Natural killer cell (primary cell): ENCODE data around the gene PDE2A. TPM values are rescaled to one million over a fixed set of nuclear protein-coding genes. Genes with fewer than 3 reads are reported as not detected.
"Not testable (repeated sequence)": the region's sequence is repeated elsewhere in the genome, so short reads cannot be mapped to it uniquely, and the experiment has no call there.

Source experiments
- ATAC-seq, 3 donors: fragments of 150-1000 bp in 2 of 3; fragments of 200-7000 bp in 1 of 3; cut with Tn5 transposase; 1 replicate in 1 of 3; 2 replicates in 2 of 3; pipeline ENCODE4 v1.10.0; 2021; ENCODE audit warnings: mild to moderate bottlenecking in 2 of 3, moderate library complexity in 2 of 3
- DNase-seq, 2 donors: peaks; one replicate each; pipeline versions ENCODE4 v3.0.0 to v3.0.0-alpha.2; 2013 to 2021; ENCODE audit warnings: mixed read lengths in 1 of 2
- H3K27ac ChIP-seq: one replicate; pipeline ENCODE4 v1.5.1; 2013; ENCODE audit warnings: mild to moderate bottlenecking, low read length
- H3K27me3 ChIP-seq: one replicate; pipeline ENCODE4 v1.6.1; 2013; ENCODE audit warnings: low read length; ENCODE audit not compliant: control insufficient read depth, insufficient read depth
- H3K36me3 ChIP-seq: one replicate; pipeline ENCODE4 v1.6.1; 2013; ENCODE audit warnings: low read length; ENCODE audit not compliant: control insufficient read depth, insufficient read depth
- H3K4me1 ChIP-seq: one replicate; pipeline ENCODE4 v1.6.1; 2013; ENCODE audit warnings: low read length; ENCODE audit not compliant: control insufficient read depth, insufficient read depth
- H3K4me3 ChIP-seq: one replicate; pipeline ENCODE4 v1.5.1; 2013; ENCODE audit warnings: low read length
- H3K9me3 ChIP-seq: one replicate; pipeline ENCODE4 v1.6.1; 2013; ENCODE audit warnings: low read length; ENCODE audit not compliant: control insufficient read depth, insufficient read depth
- H3K27ac Mint-ChIP-seq, 2 donors: one replicate each; pipeline ENCODE4 v1.8.0; 2022; ENCODE audit warnings: mild to moderate bottlenecking in 2 of 2, mixed read lengths in 2 of 2, moderate library complexity in 1 of 2
- H3K27me3 Mint-ChIP-seq, 2 donors: one replicate each; pipeline ENCODE4 v1.8.0; 2022; ENCODE audit warnings: low read depth in 2 of 2, mixed read lengths in 2 of 2
- H3K36me3 Mint-ChIP-seq: one replicate; pipeline ENCODE4 v1.8.0; 2022; ENCODE audit warnings: mixed read lengths
- H3K4me1 Mint-ChIP-seq, 2 donors: one replicate each; pipeline ENCODE4 v1.8.0; 2022; ENCODE audit warnings: mixed read lengths in 2 of 2
- H3K4me3 Mint-ChIP-seq: one replicate; pipeline ENCODE4 v1.8.0; 2022; ENCODE audit warnings: mild to moderate bottlenecking, moderate library complexity, mixed read lengths
- H3K9me3 Mint-ChIP-seq, 2 donors: one replicate each; pipeline ENCODE4 v1.8.0; 2022; ENCODE audit warnings: mixed read lengths in 2 of 2
- CTCF ChIP-seq: fragments of 200-600 bp; IDR thresholded peaks from one replicate; pipeline ENCODE4 v1.8.0; 2022; ENCODE audit warnings: antibody characterized with exemption
- WGBS: methylation state at CpG from one replicate; pipeline ENCODE4 v1.1.7; 2013; ENCODE audit warnings: missing lambda C conversion rate; ENCODE audit not compliant: insufficient coverage; 5-methylcytosine and 5-hydroxymethylcytosine counted together
- intact Hi-C: fragments of 100-400 bp; cut with micrococcal nuclease; formaldehyde crosslinking; loops from one replicate; pipeline ENCODE4 v1.14.2; 2022
- total RNA-seq, 4 donors: library from RNA; stranded (reverse); fragments of 120-200 nt in 1 of 4; gene quantifications; one replicate each; pipeline versions ENCODE4 v1.2.3 to v1.2.4, GENCODE V29; 2013 to 2022

PDE2A gene
- total RNA-seq, 3 donors from 2014 or later (not counting 1 experiment from before 2014, with no cell fraction given): 8.7 to 11.9 (median 9.0) TPM

- H3K27me3 Mint-ChIP-seq: no peaks in the 10 kb centered on the region
- no peaks in the 10 kb centered on the region for H3K4me1 Mint-ChIP-seq
- Histone ChIP-seq H3K9me3 (no peaks in the 10 kb centered on the region), H3K36me3 (no peaks in the 10 kb centered on the region), H3K4me3 (no peak overlapping the region), H3K4me1 (no peaks in the 10 kb centered on the region), H3K27me3 (no peaks in the 10 kb centered on the region), H3K27ac (no peak overlapping the region)
- H3K9me3 Mint-ChIP-seq: no peaks in the 10 kb centered on the region
- no peaks in the 10 kb centered on the region for H3K36me3 Mint-ChIP-seq
- DNase-seq (no peak), ATAC-seq (no peak)
- intact Hi-C loops: no loop called here
- WGBS: 93% methylated on average over 3 of the region's 3 CpGs
- no peak for TF ChIP-seq CTCF
- no peak overlapping the region for H3K27ac Mint-ChIP-seq
- no peak overlapping the region for H3K4me3 Mint-ChIP-seq
These were observed 111.8 kb downstream of the PDE2A start for GRCh38 chr11:72562431-72562830.

DNA sequence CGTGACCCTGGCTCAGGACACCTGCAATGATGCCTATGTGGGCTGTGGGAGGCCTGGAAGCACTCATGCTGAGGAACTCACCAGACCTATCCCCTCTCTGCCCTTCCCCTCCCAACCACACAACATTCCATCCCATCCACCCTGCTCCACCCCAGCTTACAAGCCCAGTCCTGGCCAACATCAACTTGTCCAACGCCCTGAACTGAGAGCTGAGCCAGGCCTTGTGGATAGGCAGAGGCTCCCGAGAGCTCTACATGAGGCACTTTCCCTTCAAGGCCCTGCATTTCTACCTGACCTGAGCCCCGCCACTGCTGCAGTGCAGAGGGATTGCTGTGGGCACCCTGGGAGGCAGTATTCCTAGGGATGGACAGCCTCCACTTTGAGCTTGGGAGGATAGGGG, 112.4 kb downstream of the PDE2A start:
- intact Hi-C loops: no loop called here

DNA sequence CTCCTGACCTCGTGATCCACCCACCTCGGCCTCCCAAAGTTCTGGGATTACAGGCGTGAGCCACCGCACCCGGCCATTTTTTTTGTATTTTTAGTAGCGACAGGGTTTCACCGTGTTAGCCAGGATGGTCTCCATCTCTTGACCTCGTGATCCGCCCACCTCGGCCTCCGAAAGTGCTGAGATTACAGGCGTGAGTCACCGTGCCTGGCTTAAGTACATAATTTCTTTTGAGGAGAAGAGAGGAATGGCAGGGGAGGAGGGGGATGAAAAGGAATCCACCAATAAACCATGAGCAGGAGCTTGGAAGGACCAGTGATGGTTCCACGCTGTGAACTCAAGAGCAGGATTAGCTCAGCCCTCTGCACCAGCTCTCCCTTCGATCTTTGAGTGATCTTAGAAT, 113.4 kb downstream of the PDE2A start:
- H3K4me1 Mint-ChIP-seq, H3K4me1 ChIP-seq, ATAC-seq, H3K4me3 ChIP-seq, intact Hi-C loops, H3K27me3 ChIP-seq, H3K36me3 ChIP-seq, DNase-seq, H3K4me3 Mint-ChIP-seq, H3K36me3 Mint-ChIP-seq, H3K9me3 ChIP-seq, H3K27ac Mint-ChIP-seq, H3K27ac ChIP-seq, H3K9me3 Mint-ChIP-seq: not testable (repeated sequence)
- WGBS: 96% methylated on average over 15 of the region's 15 CpGs
- H3K27me3 Mint-ChIP-seq: peaks cover 0 to 11% of the 10 kb centered on the region in 2 donors

More for the DNA sequence above, 112.4 kb downstream of the PDE2A start:
- Mint-ChIP-seq H3K27me3 (peaks cover 0 to 1% of the 10 kb centered on the region in 2 donors), H3K4me1 (no peaks in the 10 kb centered on the region), H3K9me3 (no peaks in the 10 kb centered on the region), H3K4me3 (no peak overlapping the region), H3K36me3 (no peaks in the 10 kb centered on the region), H3K27ac (no peak overlapping the region)
- Histone ChIP-seq H3K4me3 (no peak overlapping the region), H3K4me1 (no peaks in the 10 kb centered on the region), H3K36me3 (no peaks in the 10 kb centered on the region), H3K27ac (no peak overlapping the region), H3K9me3 (no peaks in the 10 kb centered on the region), H3K27me3 (no peaks in the 10 kb centered on the region)
- no peak for ATAC-seq
- TF ChIP-seq CTCF: no peak
- WGBS: 91% methylated on average over 4 of the region's 4 CpGs
- DNase-seq: no peak

DNA sequence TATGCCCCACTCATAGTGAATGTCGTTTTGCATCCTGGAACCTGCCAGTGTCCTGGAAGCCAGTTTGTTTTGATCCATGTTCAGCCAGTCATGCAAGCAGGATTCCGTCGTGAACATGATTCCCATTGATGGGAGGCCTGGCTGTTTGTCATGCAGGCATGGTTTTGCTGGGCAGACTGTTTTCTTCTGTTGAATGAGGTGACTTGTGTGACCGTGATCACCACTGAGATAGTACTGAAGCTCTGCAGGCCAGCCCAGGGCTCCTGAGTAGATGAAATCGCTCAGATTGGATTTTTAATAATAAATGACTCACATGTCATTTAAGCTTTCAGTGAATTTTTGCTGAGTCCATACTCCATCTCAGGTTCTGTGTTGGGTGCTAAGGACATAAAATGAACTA, 117.8 kb downstream of the PDE2A start:
- DNase-seq (no peak), ATAC-seq (no peak)
- TF ChIP-seq CTCF: no peak
- no peak overlapping the region for H3K27ac ChIP-seq
- no peaks in the 10 kb centered on the region for H3K27me3 ChIP-seq
- H3K4me1 Mint-ChIP-seq: peaks cover 15 to 21% of the 10 kb centered on the region in 2 donors
- H3K27me3 Mint-ChIP-seq: peaks cover 4 to 13% of the 10 kb centered on the region in 2 donors
- H3K9me3 Mint-ChIP-seq: no peaks in the 10 kb centered on the region
- H3K4me1 ChIP-seq: peaks cover 10% of the 10 kb centered on the region
- 99% methylated on average over 5 of the region's 5 CpGs for WGBS
- no peak overlapping the region for H3K27ac Mint-ChIP-seq
- no peaks in the 10 kb centered on the region for H3K36me3 ChIP-seq
- H3K9me3 ChIP-seq: no peaks in the 10 kb centered on the region
- H3K4me3 Mint-ChIP-seq: no peak overlapping the region
- H3K4me3 ChIP-seq: no peak overlapping the region
- H3K36me3 Mint-ChIP-seq: no peaks in the 10 kb centered on the region
- intact Hi-C loops: no loop called here

DNA sequence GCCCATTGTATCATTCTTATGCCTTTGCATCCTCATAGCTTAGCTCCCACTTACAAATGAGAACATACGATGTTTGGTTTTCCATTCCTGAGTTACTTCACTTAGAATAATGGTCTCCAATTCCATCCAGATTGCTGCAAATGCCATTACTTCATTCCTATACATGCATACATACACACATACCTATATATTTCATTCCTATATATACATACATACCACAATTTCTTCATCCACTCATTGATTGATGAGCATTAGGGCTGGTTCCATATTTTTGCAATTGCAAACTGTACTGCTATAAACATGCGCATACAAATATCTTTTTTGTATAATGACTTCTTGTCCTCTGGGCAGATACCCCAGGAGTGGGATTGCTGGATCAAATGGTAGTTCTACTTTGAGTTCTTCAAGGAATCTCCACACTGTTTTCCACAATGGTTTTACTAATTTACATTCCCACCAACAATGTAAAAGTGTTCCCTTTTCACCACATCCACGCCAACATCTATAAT, 119.2 kb downstream of the PDE2A start:
- Mint-ChIP-seq H3K4me1 (peaks cover 15 to 21% of the 10 kb centered on the region in 2 donors), H3K27me3 (peaks cover 4 to 13% of the 10 kb centered on the region in 2 donors)
- H3K36me3 Mint-ChIP-seq, H3K4me3 Mint-ChIP-seq, intact Hi-C loops, H3K9me3 ChIP-seq, H3K27me3 ChIP-seq, ATAC-seq, H3K36me3 ChIP-seq, H3K9me3 Mint-ChIP-seq, H3K27ac Mint-ChIP-seq, H3K4me3 ChIP-seq, H3K27ac ChIP-seq, DNase-seq: not testable (repeated sequence)
- peaks cover 10% of the 10 kb centered on the region for H3K4me1 ChIP-seq
- 93% methylated on average over 3 of the region's 3 CpGs for WGBS
